ENCODE data around the gene SNTA1. TPM values are rescaled to one million over a fixed set of nuclear protein-coding genes. Genes with fewer than 3 reads are reported as not detected.
A peak's percentile ranks its signal among the peaks of the same experiment; 100 is the strongest.

SNTA1 gene
- total RNA-seq, 1 experiment from 2014 or later = 9.9 TPM

DNA sequence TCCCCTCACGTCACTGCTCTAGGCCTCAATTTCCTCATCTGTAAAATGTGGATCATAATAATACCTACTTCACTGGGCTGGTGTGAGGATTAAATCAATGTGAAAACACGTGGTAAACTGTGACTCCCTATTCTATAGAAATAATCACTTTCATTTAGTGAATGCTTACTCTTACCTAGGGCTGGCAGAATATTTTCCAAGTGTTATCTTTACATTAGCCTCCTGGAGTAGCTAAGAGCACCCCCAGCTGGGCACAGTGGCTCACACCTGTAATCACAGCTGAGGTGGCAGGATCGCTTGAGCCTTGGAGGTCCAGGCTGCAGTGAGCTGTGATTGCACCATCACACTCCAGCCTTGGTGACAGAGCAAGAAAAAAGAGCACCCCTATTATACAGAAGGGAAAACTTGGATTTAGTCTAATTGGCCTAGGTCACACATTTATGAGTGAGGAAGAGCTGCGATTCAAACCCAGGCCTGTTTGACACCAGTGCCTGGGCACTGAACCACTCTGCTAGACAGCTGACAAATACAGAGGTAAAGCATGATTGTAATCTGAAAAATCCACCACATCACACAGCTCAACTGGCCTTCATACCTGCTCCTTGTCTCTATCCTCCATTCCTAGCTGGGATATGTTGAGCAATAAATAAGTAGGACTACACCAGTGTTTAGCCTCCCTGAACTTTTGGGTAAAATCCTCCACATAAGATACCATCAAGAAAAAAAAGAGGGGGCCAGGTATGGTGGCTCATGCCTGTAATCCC, 1.4 kb upstream of the SNTA1 start:
- H2BK15ac ChIP-seq (ENCODE audit: low read depth, low read length) = no peak overlapping the region
- H3K14ac ChIP-seq (ENCODE audit: insufficient read depth, low read length) = no peak overlapping the region
- no peak overlapping the region for H3K18ac ChIP-seq (ENCODE audit: insufficient read length, low read depth, low read length)
- no peak overlapping the region for H3K23ac ChIP-seq (ENCODE audit: insufficient read length, low read depth, low read length)
- H2AFZ ChIP-seq (ENCODE audit: low read length) = no peak overlapping the region
- no peak overlapping the region for H2BK12ac ChIP-seq (ENCODE audit: insufficient read length, low read depth, low read length)
- no peak overlapping the region for H3K9ac ChIP-seq (ENCODE audit: extremely low read depth, insufficient read length, low read length)
- no peaks in the 10 kb centered on the region for H3K9me3 ChIP-seq (ENCODE audit: control insufficient read depth, low read depth, low read length)
- peaks cover 2% of the 10 kb centered on the region for H4K20me1 ChIP-seq (ENCODE audit: control insufficient read depth, insufficient read depth, insufficient read length)
- no peak overlapping the region for H2BK120ac ChIP-seq (ENCODE audit: low read depth, low read length, poor library complexity, severe bottlenecking)
- H3K4me1 ChIP-seq (ENCODE audit: insufficient read depth, low read length) = no peaks in the 10 kb centered on the region
- peak overlapping the region in 1 of 3 experiments; percentile 82; a peak in 2 of 7 replicates for H3K27ac Mint-ChIP-seq
- peaks cover 1 to 6% (median 2%) of the 10 kb centered on the region in 3 experiments; a peak in 4 of 7 replicates for H3K36me3 Mint-ChIP-seq (ENCODE audit: insufficient read depth in 1 of 3, low read depth in 3 of 3)
- no peaks in the 10 kb centered on the region for H3K79me1 ChIP-seq (ENCODE audit: insufficient read depth, low read depth, low read length, poor library complexity, severe bottlenecking)
- no peak overlapping the region for H4K8ac ChIP-seq (replicated peaks; ENCODE audit: insufficient read length, low read depth, low read length)
- peaks cover 12% of the 10 kb centered on the region; the same call in 1 of the 2 replicates for H3K27me3 ChIP-seq (ENCODE audit: insufficient read depth, low read length)
- H4K5ac ChIP-seq (ENCODE audit: insufficient read length, low read depth, low read length) = no peak overlapping the region
- H3K4me1 Mint-ChIP-seq = peaks cover 12 to 19% of the 10 kb centered on the region in 2 experiments
- WGBS (ENCODE audit: extremely low coverage, insufficient read length, low lambda C conversion rate) = no CpG with 5 or more reads among the region's 4 CpGs
- no peak overlapping the region for H2AK5ac ChIP-seq (ENCODE audit: insufficient read length, low read length)
- no peaks in the 10 kb centered on the region for H3K79me2 ChIP-seq (ENCODE audit: insufficient read depth, low read length)
- no peak overlapping the region for H3T11ph ChIP-seq (ENCODE audit: low read length)
- H4K91ac ChIP-seq (ENCODE audit: insufficient read length, low read depth, low read length) = no peak overlapping the region
- H3K4ac ChIP-seq (ENCODE audit: low read depth, low read length) = no peak overlapping the region
- H3K9me3 Mint-ChIP-seq = peaks cover 2 to 9% of the 10 kb centered on the region in 2 experiments; a peak in 3 of 5 replicates
- TF ChIP-seq, protein P1, sequence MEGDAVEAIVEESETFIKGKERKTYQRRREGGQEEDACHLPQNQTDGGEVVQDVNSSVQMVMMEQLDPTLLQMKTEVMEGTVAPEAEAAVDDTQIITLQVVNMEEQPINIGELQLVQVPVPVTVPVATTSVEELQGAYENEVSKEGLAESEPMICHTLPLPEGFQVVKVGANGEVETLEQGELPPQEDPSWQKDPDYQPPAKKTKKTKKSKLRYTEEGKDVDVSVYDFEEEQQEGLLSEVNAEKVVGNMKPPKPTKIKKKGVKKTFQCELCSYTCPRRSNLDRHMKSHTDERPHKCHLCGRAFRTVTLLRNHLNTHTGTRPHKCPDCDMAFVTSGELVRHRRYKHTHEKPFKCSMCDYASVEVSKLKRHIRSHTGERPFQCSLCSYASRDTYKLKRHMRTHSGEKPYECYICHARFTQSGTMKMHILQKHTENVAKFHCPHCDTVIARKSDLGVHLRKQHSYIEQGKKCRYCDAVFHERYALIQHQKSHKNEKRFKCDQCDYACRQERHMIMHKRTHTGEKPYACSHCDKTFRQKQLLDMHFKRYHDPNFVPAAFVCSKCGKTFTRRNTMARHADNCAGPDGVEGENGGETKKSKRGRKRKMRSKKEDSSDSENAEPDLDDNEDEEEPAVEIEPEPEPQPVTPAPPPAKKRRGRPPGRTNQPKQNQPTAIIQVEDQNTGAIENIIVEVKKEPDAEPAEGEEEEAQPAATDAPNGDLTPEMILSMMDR (conservative IDR thresholded peaks at IDR 0.05) = peak; percentile 46; the same call in 2 of the 3 replicates
- peaks cover 41% of the 10 kb centered on the region for H3K27me3 Mint-ChIP-seq (ENCODE audit: low read depth)
- peaks cover 12% of the 10 kb centered on the region for H3K23me2 ChIP-seq (ENCODE audit: insufficient read length, low read depth, low read length, poor library complexity, severe bottlenecking)
- no peak overlapping the region for H3K27ac ChIP-seq (ENCODE audit: insufficient read length, low read depth, low read length)
- DNase-seq = peak; percentile 49
- H3K4me2 ChIP-seq (ENCODE audit: insufficient read depth, insufficient read length, low read length) = peak overlapping the region; percentile 84
- H3K4me3 Mint-ChIP-seq = peak overlapping the region; percentile 81 to 87
- no peak overlapping the region for H3K56ac ChIP-seq (ENCODE audit: insufficient read length, low read depth, low read length)
- H2BK20ac ChIP-seq (ENCODE audit: low read depth, low read length, poor library complexity, severe bottlenecking) = no peak overlapping the region
- no peak overlapping the region for H2BK5ac ChIP-seq (ENCODE audit: insufficient read length, low read length)

Measured in H9 (cell line).